GF-D8 (cell line): ENCODE measurements around the gene CBX7.

Experiments used
- DNase-seq: peaks from one replicate; lab custom pipeline; 2025; lab: John Stamatoyannopoulos, UW

CBX7 gene

DNA sequence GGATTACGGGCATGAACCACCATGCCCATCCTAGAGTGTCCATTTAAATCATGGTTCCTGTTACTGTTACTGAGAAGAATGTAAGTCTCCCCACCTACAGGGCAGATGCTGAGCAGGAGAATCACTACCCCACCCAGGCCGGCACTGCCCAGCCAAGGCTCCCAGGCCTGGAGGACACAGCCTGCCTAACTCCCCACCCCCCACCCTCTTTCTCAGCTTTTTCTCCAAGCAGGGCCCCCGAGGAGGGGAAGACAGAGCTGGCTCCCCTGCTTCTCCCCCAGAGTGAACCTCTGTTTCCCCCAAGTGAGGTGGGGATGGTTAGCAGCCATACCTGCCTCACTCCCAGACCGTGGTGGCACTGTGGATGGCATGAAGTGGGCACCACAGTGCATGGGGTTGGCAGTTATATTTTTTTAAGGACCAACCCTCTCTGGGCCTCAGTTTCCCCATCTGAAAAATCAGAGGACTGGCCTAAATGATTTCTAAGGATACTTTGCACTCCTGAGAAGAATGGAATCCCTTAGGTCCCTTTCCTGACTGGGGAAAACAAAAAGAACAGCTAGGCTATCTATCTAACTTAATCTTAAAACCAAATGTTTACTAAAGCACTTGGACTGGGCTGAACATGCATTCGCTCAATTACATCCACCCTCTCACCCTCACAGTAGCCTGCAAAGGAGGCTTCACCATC, 5.0 kb downstream of the CBX7 start:
- no peak for DNase-seq

- no peak for DNase-seq
These were observed 6.0 kb downstream of the CBX7 start for GRCh38 chr22:39146256-39147101.

GRCh38 chr22:39144101-39144767, 8.2 kb downstream of the CBX7 start:
- DNase-seq: no peak

GRCh38 chr22:39142088-39142680, 10.3 kb downstream of the CBX7 start:
- no peak for DNase-seq

- DNase-seq: no peak
These were observed 12.5 kb downstream of the CBX7 start for GRCh38 chr22:39139933-39140332.

DNA sequence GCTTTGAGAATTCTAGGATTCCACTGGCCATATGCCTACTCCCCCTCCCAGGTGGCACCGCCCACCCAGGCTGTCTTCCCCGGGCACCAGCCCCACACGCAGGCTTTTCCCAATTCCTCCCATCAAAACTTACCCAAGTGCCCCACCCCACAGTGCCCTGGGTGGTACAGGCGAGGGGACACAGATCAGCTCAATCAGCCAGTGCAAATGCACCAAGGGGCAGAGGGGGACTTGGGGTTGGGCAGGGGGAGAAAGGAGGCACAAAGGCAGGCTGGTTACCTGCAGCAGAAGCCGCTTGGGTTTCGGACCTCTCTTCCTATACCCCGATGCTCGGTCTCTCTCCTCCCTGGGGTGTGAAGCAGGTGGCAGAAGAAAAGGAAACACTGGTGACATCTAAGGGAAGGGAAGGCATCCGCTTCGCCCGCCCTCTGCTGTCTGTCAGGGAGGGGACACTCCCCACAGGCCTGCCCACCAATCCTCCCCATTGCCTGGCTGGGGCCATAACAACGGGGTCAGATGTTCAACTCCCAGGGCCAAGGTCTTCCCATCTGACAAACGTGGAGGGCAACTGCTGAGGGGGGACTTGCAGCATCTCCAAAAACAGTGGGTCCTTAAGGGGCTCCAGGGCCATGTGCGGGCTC, 14.0 kb downstream of the CBX7 start:
- no peak for DNase-seq

DNA sequence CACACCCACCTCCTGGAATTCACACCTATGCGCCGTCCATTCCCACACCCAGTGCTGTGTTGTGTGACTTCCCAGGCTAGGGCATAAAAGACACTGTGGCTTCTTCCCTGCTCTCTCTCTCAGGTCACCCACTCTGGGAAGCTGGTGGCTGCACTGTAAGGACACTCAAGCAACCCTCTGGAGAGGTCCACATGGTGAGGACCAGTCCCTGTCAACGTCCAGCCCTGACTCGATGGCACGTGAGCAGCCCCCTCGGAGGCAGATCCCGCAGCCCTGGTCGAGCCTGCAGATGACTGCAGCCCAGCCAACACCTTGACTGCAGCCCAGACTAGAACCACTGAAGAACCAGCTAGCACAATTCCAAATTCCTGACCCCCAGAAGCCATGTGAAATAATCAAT, 16.2 kb downstream of the CBX7 start:
- no peak for DNase-seq

DNA sequence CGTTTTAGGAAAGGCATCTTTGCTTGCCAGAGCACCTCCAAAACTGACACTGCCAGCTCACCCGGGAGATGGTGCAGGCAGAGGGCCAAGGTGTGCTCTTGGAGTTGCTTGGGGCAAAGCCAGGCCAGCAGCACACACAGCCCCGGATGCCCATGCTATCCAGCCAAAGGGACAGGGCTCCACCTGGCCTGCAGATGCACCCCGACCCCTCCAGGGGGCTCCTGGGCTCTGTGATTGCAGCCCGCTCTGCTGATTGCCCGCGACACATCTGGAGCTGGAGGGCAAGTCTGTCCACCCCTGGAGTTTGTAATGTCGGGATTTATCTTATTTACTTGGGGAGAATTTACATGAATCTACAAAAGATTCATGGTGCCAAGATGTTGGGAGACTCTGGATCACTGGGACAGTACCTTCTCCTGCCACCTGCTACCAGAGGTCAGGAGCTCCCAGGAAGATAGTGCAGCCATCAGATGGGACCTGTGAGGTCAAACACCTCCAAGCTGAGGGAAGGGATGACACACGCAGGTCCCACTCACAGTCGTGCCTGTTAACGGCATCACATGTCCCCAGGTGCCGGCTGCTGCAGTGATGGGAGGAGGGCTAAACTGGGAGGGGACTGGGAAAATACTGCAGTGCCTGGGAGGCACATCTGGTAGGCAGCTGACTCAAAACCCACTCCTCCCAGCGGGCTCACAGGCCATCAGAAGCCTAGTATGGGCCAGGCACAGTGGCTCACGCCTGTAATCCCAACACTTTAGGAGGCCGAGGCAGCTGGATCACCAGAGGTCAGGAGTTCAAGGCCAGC, 17.2 kb downstream of the CBX7 start:
- DNase-seq: no peak

DNA sequence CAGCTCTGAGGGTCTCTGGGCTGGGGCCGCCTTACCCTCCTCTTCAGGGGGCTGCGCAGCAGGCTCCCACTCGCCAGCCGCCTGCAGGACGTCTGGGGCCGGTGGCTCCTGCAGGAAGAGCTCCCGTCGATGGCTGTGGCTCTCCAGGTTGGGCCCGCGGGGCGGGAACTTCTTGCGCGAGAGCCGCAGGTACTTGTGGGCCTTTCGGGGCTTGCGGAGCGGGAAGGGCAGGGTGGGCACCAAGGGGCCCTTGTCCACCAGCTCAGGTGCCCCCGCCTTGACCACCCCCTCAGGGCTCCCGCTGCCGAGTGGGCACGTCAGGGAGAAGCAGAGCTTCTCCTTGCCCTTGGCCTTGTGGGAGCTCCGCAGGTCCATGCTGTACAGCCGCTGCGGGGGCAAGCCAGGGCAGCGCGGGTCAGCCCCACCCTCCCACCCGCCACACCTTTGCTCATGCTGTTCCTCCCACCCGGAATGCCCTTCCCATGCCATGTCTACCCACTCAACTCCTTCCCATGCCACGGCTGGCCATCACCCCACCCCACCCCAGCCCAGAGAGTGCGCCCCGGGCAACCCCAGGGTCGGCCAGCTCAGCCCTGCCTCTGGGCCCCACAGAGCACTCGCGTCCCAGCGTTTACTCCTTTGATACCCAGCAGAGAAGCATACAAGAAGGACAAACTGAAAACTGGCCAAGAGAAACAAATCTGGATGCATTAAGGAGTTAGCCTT, 18.0 kb downstream of the CBX7 start:
- no peak for DNase-seq

DNA sequence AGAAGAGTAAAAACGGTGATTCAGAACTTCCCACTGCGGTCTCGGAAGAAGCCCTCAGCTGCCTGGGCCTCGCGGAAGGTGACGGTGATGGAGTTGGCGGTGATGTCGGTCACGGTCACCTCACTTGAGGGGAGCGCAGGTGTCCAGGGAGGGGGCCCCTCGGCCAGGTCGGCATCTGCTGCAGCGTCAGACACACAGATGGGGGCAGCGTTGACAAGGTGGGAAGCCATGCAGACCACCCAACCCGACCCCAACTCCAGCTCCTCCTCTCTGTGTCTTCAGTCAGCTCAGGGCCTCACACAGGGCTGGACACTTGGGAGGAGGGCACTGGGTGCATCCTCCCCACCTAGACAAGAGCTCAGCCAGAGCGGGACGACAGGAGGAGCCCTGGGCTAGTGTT, 18.6 kb downstream of the CBX7 start:
- no peak for DNase-seq

- no peak for DNase-seq
These were observed 19.5 kb downstream of the CBX7 start for GRCh38 chr22:39132871-39133524.

- no peak for DNase-seq
These were observed 20.2 kb downstream of the CBX7 start for GRCh38 chr22:39132281-39132680.

DNA sequence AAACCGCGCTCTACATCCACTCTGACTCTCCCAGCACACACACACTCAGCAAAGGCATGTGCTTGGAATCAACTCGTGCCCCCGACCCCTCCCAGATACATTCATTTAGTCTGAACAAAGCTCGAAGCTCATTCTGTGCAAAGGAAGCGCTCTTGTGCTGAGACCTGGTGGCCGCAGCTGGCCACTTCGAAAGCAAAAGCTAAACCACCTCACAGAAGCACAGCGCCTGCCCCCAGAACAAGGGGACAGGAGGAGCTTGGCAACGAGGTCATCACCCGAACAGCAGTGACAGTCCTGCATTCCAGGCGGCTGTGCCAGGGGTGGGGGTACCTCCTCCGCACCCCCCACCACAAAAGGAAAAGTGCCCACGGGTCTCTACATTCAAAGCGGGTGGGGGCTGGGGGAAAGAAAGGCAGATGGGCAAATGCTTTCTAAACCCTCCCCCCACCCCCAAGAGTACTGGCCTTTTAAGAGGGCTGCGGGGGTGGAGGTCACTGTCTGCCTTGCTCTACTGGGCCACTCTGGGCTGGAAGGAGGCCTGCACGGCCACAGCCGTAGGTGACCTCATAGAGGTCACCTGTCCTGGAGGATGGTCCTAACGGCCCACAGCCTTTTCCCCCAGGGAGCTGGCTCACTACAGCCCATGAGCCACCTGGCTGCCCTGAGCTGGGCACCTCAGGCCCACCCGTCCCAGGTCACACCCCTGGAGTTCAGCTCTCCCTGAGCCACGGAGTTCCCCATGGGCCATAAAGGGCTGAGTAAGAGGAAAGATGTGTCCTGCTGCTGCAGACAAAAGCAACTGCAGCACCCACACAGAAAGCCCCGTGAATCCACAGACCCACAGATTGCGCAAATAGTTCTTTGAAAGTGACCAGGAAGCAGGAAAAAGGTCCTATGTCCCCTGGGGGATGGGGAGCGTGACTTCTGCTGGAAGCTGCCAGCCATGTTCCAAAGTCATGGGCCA, 21.3 kb downstream of the CBX7 start:
- DNase-seq: no peak

DNA sequence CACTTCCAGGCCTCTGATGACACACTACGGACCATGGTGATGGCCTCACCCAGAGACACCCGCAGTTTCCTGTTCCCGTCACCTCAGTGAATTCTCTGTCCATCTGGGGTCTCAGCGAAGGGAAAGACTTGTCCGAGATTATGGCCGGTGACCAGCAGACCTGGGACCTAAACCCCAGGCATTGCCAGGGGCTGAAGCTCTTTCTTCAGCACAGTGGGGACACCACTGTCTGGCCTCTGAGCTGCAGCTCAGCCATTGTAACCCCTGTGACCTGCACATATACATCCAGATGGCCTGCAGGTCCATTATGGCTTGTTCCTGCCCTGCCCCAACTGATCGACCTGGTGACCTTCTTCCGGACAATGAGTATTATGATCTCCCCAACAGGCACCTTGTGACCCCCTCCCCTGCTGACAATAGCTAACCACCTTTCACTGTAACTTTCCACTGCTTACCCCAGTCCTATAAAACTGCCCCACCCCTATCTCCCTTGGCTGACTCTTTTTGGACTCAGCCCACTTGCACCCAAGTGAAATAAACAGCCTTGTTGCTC, 22.3 kb downstream of the CBX7 start:
- DNase-seq: no peak

DNA sequence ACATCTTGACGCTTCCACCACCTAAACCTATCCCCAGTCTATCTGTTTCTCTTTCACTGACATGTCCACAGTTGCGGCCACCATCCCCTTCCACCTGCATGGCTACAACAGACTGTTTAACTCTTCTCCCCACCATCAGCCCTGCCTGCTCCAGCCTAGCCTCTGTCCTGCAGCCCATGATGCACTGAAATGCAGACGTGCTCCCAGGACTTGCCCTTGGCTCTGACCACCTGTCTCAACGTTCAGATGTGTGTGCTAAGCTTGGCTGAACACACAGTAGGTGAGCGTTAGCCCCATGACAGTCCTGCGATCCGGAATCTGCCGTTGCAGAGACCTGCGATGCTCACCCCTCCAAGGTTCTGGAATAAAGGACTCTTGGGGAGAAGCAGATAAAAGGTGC, 22.7 kb downstream of the CBX7 start:
- no peak for DNase-seq

GRCh38 chr22:39129081-39129480, 23.4 kb downstream of the CBX7 start:
- DNase-seq: no peak

- no peak for DNase-seq
These were observed 24.0 kb downstream of the CBX7 start for GRCh38 chr22:39128508-39128907.

- DNase-seq: no peak
These were observed 26.9 kb downstream of the CBX7 start for GRCh38 chr22:39125622-39126021.
